ENCODE measurements around the gene COL19A1.

The COL19A1 gene

DNA sequence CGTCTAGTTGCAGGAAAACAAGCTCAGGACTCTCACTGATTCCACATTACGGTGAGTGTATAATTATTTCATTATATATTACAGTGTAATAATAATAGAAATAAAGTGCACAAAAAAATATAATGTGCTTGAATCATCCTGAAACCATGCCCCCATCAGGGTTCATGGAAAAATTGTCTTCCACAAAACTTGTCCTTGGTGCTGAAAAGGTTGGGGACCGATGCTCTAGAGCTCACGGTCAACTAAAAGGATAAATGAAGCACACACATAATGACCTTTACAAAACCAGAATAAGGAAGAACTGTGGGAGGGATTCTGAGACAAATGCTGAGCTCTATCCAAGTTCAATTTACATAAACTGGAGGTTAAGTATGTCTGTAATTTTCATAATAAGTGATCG is 194.3 kb downstream of the COL19A1 start:
- no peak for DNase-seq (ENCODE audit: low spot score)

DNA sequence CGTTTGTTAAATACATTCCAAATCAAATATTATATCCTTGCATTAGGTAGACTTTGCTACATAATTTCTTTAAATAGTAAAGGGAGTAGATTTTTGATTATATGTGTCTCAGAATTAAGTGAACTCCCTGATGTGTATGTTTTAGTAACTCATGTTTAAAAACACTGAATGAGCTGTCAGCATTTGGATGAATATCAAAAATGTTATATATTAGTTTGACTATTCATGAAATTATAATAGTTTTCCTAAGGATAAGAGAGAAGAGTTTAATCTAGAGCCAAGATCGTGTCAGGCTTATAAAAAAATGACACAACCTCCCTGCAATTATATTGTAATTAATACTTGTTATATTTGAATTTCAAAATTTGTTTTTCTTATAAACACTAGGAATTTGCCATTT is 195.2 kb downstream of the COL19A1 start:
- no peak for DNase-seq (ENCODE audit: low spot score)

DNA sequence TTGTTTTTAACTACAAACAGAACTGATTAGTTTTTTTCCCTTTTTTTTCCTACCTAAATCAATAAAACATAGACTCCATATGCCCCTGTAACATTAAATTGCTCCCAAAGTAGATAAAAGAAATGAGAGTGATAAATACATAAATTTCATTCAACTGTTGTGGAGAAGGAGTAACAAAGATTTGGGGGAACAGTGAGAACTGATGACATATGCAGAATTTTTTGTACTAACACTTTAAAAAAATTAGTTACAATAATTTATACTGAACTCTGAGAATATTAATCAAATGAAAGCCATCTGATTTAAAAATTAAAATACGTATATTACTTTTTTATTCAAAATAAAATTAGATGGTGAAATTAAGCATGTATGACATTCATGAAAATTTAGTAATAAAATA is 195.7 kb downstream of the COL19A1 start:
- no peak for DNase-seq (ENCODE audit: low spot score)

DNA sequence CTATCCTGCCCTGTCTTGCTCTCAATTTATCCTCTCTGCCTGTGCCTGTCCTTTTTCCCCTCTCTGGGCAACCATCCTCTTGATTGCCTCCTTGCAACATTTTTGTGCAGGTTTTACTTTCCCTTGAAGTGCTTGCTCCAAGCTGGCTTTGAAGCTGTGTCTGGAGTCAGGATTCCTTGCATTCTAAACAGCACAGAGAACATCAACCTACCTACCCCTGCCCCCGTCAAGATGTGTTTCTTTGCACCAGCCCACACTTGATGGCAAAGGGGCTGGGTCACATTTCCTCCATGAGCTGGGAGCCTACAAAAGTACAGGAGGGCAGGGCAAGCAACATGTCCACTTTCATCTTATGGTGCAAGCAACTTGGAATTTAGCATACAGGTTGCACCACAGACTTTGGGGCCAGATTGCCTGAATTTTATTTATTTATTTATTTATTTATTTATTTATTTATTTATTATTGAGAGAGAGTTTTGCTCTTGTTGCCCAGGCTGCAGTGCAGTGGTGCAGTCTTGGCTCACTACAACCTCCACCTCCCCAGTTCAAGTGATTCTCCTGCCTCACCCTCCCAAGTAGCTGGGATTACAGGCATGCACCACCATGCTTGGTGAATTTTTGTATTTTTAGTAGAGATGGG is 206.3 kb downstream of the COL19A1 start:
- no peak for DNase-seq (ENCODE audit: low spot score)

DNA sequence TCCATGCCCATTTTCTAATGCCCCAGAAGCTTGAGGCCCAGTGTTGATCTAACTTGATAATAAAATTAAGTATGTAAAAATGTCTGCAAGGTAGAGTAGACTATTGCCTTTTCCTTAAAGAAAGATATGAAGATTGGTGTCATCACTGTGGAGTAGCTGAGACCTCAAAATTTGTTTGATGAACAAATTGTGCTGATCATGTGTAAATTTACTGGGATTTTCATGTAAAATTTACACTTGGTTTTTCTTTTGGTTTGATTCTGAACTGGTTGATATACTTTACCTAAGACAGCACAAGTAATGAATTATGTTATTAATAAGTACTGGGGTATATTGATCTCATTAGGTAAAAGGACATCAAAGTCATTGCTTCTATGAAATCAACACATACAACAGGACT is 207.3 kb downstream of the COL19A1 start:
- no peak for DNase-seq (ENCODE audit: low spot score)

DNA sequence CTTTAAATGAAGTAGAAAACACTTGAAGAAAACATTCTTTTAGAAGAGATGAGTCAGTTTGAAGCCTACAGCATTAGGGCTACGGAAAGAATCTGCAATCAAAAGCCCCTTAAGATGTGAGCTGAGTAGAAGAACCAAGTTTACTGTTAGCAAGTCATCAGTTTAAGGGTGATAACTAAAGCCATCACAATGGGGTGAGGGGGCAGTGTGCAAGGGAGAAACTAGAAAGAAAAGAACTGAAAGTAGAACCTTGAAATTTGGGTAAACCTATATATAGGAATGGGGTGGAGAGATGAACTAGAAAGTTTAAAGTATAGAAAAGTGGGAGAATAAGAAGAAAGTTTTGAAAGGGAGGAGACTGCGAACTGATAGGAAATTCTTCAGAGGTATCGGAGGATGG is 212.9 kb downstream of the COL19A1 start:
- no peak for DNase-seq (ENCODE audit: low spot score)

DNA sequence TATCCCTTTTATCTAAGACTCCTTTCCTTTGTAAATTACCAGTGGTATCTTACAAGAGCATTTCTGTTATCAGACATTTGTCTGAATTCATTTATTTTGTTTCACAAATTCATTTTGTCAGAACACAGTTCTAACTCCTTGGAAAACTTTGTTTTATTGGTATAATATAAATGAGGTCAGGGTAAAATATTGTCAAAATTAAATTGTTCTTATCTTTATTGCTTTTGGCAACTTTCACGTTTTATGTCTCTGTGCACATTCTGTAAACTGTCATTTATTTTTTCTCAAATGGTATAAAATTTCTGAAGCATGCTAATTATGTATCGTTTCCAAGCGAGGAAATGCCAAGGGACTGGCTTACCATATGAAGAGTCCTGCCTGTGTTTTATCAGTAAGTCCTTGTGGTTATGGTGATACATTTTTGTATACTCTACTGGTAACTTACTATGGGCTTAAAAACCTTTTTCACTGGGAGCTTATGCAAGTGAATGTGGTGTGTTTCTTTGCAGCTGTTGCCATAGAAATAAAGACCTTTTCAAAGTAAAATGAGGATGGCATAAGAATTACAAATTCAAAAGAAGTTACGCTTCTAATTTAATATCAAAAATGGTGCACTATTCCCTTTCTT is 214.2 kb downstream of the COL19A1 start:
- no peak for DNase-seq (ENCODE audit: low spot score)

DNA sequence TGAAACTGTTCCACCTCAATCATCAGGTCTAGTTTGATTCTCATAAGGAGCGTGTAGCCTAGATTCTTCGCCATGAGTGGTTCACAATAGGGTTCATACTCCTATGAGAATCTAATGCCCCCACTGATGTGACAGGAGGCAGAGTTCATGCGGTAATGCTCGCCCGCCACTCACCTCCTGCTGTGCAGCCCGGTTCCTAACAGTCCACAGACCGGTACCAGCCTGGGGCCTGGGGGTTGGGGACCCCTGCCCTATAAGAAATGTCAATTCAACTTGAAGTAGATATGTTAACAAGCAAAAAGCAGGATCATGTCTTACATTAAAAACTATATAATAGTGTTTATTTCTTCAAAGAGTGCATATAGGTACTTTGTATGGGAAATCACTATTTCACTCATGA is 216.5 kb downstream of the COL19A1 start:
- no peak for DNase-seq (ENCODE audit: low spot score)

DNA sequence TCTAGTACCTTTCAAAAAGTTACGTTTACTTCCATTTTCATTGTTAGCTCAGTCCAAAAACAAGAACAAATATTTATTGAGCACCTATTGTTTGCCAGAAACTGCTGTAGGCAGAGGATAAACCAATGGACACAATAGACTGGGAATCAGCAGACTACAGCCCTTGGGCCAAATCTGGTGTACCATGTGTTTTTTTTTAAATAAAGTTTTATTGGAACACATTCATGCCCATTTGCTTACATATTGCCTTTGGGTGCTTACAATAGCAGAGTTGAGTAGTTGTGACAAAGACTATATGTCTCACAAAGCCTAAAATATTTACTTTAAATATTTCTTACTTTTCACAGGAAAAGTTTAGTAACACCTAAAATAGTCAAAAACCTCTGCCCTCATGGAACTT is 220.4 kb downstream of the COL19A1 start:
- DNase-seq (ENCODE audit: low spot score), result no peak

DNA sequence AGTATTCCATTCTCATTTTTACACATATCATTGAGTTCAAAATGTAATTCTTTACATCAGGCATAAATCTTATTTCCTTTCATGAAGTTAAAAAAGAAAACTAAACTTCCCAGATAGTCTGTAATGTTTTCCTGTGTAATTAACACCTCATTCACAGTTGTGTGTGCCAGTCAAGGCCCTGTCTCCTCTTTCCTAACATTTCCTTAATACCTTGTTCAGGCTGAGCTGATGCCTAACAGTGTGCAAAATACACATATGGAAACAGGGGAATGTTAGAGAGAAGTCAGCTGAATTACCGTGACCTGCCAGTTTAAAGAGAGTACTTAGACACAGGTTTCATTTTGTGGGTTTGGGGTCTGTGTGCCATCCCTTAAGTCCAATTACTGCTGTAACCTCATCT is 227.8 kb downstream of the COL19A1 start:
- no peak for DNase-seq (ENCODE audit: low spot score)

DNA sequence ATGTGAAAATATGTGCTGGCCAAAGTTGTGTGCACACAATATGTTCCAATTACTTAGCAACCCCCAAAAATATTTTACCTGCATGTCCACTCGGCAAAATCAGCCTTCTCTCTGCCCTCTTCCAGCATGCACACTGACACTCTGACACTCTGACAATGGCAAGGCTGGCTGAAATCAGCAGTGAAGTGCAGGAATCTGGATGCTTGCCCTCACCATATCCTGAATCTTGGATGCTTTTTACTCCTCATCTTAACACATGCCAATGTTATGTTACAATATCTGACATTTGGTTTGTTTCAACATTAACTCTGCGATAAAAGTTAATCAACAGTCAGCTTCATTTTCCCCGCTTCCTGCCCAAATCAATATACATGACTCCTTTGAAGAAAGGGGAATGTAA is 233.4 kb downstream of the COL19A1 start:
- DNase-seq (ENCODE audit: low spot score), result no peak

DNA sequence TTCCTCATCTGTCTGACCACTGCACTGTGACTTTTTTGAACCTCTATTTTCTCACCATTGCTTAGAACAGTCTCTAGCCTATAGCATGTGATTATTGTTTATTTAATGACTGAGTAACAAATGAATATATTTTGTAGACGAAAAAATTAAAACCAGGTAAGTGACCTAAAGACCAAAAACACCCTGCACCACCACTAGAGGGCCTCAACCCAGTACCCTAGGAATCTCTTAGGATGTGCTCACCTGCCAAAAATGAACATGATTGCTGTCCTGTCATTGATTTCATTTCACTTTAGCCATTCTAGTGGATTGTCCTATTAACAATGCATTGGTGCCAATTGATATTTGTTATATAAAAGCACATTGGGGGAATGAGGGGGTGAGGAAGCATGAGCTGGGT is 237.4 kb downstream of the COL19A1 start:
- DNase-seq (ENCODE audit: low spot score), result no peak

DNA sequence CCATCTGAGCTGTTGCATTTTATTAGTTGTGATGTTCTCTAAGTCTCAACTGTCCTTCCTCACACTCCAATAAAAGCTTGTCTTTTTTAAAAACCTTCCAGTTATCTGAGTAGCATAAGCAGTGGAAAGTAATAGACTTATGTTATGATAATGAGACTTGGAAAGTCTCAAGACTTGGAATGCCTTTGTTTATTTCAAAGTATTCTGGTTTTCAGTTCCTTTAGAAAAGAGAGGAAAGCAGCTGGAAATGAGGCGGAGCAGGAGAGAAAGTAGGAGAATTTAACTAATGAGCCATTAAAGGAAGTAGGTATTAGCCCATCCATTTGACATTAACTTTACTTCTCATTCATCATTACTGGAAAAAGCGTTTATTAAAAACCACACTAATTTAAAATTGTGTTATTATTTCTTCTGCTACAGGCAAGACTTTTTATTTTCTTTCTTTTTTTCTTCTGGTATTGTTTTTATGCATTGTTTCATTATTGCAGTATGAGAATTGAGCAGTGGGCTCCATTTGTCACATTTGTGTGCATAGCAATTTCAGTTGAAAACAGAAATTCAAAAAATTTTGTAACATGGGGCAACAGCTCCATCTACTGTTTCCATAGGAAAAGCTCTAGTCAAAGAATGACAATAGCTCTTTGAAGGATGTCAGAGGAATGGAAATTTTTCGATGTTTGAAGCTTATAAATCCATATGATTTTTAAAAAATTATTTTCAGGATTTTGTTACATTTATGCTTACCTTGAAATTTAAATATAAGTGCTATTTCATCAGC is 241.7 kb downstream of the COL19A1 start:
- DNase-seq (ENCODE audit: low spot score), result peak; percentile 2

DNA sequence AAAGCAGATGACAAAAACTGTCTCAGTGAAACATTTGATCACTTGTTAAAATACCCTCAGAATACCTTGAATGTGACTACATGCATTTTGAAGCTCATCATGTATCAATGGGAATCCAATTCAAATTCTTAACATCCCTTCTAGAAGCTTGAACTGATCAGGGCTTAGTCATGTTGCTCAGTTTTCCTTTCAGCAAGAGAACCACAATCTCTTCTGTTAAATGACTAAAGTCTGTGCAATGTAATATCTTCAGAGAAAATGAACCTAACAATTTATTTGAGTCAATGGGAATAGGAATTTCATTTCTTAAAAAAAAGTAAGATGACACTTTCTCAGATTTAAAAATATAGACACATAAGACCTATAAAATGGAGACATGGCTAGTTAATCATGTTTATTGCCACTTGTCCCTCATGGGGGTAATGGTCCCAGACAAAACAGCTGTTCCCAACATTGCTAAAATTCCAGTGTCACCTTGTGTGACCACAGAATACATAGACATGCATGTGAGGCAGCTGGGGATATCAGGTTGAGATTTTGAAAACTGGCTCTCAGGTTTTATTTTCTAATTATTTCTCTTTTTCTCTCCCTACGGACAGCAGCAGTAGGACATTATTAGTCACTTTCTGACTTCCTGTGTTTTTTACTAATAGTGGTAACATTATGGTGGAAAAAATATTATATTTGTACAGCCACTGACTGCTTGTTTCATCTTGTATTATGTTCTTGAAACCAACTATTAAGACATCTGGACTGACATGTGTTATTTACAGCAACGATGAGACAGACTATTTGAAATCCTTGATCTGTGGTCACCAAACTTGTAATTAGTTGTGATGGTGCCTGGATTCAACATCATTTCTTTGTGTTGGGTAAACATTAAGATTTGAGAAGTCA is 244.0 kb downstream of the COL19A1 start:
- DNase-seq (ENCODE audit: low spot score), result no peak

DNA sequence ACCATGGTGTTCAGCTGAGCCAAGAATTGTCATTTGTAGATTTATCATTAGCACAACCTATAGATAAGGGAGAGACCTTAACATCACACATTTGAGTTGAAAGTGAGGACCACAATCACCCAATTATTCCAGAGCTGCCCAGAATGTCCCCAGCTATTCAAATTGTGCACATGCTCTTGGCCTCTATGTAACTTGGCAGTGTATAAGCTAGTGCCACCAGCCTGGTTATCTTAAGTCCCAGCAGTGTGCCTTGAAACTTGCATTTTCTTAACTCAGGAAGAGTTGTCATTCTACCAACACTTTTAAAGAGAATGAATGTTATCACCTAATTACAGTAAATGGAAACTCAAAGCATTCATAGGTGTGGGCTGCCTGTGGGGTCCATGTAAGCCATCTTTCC is 245.4 kb downstream of the COL19A1 start:
- DNase-seq (ENCODE audit: low spot score), result no peak

DNA sequence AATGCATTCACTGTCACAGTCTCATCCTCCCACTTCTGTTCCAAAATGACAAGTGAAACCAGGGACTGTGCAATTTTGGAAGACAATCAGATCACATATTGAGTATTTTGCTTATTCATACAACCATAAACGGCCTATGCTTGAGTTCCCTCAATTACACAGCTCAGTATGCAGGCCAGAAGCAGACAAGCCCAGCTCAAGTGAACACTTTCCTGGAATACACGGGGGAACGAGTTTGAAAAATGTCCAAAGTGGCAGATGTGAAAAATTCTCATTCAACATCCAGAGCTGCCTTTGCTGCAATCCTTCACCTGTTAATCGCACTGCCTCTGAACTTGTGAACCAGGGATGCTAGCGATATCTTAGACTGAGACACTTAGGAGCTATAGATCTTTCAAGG is 246.4 kb downstream of the COL19A1 start:
- no peak for DNase-seq (ENCODE audit: low spot score)

DNA sequence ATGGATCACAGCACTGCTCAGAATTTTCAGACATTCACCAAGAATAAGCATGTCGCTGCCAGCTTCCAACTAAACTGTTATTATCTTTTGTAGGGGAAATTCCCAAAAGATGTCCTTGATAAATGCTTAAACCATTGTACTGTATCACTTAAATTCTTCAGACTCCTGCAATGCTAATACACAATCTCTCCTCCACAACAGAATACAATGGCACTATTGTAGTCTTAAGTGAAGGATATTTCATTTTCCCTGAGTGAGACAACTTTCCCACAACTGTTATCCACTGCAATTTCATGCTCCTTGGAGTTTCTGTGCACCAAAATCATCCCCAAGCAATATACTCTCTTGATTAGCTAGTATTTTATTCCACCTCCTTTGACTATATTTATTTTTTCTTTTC is 246.8 kb downstream of the COL19A1 start:
- DNase-seq (ENCODE audit: low spot score), result no peak

DNA sequence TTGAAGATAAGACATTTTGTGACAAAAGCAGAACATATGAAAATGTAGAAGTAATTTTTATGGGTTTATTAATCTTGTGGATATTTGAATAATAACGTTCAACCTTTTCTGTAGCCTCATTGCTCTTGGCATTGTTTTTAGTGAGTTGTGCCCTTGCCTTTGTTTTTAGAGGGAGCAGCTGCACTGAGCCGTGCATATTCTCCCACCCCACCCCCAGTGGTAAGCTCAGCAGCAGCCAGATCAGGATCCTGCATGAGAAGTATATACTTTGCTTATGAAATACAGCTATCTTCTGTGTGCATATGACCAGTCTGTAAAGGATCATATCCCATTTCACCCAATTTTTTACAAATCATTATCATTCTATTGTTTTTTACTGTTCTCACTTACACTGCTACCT is 252.3 kb downstream of the COL19A1 start:
- DNase-seq (ENCODE audit: low spot score), result no peak

DNA sequence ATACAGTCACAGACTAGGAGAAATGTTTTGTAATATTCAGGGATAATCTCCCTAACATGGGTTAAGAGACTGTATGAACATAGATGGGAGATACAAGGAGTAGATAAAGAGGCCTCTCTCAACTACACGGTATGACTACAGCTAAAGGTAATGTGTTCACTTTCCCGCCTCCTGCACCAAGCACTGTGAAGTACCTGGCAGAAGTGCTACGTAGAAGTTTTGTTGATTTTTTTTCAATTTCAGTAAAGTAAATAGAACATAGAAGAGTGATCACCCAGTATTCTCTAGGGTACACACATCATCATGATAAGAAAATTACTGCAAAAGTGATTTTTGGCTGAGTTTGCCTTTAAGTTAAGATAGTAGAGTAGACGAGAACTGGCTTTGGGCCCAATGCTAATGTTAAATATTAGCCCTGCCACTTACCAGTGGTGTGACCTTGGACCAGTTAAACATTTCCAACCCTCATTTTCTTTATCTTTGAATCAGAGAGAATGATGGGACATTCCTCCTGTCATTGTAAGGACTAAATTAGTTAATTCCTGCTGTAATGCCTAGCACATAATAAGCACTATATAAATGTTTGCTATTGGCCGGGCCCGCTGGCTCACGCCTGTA is 253.0 kb downstream of the COL19A1 start:
- DNase-seq (ENCODE audit: low spot score), result no peak

DNA sequence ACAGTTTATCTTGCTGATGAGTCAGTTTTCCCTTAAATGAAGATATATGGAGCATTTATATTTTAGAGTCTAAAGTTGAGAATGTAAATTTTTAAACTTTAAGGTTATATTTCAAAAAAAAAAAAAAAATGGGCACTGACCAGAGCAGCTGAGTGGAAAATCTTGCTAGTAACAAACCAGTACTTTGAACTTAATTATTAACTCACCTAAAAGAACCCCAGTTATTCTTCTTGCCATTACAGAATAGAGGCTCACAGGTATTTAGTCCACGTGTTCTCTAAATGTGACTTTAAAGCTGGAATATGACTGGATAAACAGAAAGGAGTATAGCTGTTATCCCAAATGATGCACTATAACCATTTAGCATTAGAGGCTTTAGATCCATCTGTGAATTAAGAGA is 258.1 kb downstream of the COL19A1 start:
- no peak for DNase-seq (ENCODE audit: low spot score)

DNA sequence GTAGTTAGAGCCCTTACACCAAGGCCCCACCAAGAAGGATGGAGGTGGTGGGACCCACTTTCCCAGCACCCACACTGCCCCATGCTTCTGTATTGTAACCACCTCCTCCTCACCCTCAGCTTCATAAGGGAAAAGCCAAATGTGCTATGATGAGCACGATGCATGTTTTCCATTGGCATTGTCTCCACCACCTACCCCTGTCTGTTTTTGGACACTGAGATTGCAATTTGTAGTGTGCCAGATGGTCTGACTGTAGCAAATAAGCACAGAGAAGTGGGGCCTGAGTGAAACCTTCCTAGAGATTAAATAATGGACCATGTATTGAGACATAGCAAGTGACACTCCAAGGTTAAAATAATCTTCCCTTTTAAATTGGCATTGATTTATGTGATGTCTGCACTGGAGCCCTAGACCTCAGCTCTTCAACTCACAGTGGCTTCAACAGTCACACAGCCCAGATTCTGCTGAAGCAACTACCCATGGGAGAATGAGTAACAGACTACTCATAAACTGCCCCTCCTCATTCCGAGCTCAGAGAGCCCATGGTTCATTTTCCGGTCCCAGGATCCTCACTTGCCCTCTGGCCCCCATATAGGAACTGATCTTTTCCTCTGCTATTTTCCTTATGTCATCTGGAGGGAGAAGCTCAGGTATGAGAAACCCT is 258.7 kb downstream of the COL19A1 start:
- no peak for DNase-seq (ENCODE audit: low spot score)

DNA sequence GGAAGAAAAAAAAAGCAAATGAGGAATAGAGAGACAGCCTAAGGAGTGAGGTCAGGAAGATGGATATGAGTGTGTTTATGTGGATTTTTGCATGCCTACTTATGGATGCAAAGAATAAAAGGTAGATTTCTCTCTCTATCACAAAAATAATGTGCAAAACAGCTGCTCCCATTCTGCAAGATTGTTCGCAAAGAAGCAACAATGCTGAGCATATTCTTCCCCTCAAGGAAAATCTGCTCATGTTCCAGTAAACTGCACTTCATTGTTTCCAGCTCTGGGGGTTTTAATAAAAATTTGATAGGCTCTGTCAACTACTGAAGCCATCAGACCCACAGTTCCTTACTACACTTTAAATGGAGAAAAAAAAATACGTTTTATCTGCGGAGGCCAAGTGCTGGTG is 259.2 kb downstream of the COL19A1 start:
- no peak for DNase-seq (ENCODE audit: low spot score)
